CD14-positive monocyte (primary cell): ENCODE measurements around the gene COQ9. TPM values are rescaled to one million over a fixed set of nuclear protein-coding genes. Genes with fewer than 3 reads are reported as not detected.
"Not testable (repeated sequence)": the region's sequence is repeated elsewhere in the genome, so short reads cannot be mapped to it uniquely, and the experiment has no call there.

Experiments used
- DNase-seq, 3 donors: peaks; one replicate each; pipeline ENCODE4 v3.0.0-alpha.2; 2011 to 2022
- H2AFZ ChIP-seq: 2 replicates; pipeline ENCODE4 v1.6.0; 2012; ENCODE audit warnings: mild to moderate bottlenecking, low read depth, low read length, inconsistent platforms; ENCODE audit not compliant: insufficient read depth, poor library complexity, severe bottlenecking
- H3K27ac ChIP-seq, 2 donors: 1 replicate in 1 of 2; 2 replicates in 1 of 2; pipeline ENCODE4 v1.5.1; 2012 to 2013; ENCODE audit warnings: low read length in 2 of 2, control low read depth in 1 of 2, inconsistent platforms in 1 of 2, low read depth in 1 of 2, mild to moderate bottlenecking in 1 of 2
- H3K27me3 ChIP-seq, 2 donors: one replicate each; pipeline versions ENCODE4 v1.6.0 to v1.6.1; 2011 to 2013; ENCODE audit warnings: low read length in 2 of 2; ENCODE audit not compliant: control insufficient read depth in 2 of 2, insufficient read depth in 2 of 2
- H3K36me3 ChIP-seq, 2 donors: replicated peaks in 1 of 2; 1 replicate in 1 of 2; 2 replicates in 1 of 2; pipeline versions ENCODE4 v1.5.1 to v1.6.1; 2012 to 2013; ENCODE audit warnings: low read length in 2 of 2, control low read depth in 1 of 2, inconsistent platforms in 1 of 2, mild to moderate bottlenecking in 1 of 2; ENCODE audit not compliant: insufficient read depth in 2 of 2, control insufficient read depth in 1 of 2
- H3K4me1 ChIP-seq, 2 donors: 1 replicate in 1 of 2; 2 replicates in 1 of 2; pipeline versions ENCODE4 v1.5.1 to v1.6.1; 2012 to 2013; ENCODE audit warnings: low read length in 2 of 2, control low read depth in 1 of 2, inconsistent platforms in 1 of 2, mild to moderate bottlenecking in 1 of 2, moderate library complexity in 1 of 2; ENCODE audit not compliant: insufficient read depth in 2 of 2, control insufficient read depth in 1 of 2
- H3K4me2 ChIP-seq: replicated peaks from 2 replicates; pipeline ENCODE3; 2012; ENCODE audit warnings: low read length, moderate library complexity, mild to moderate bottlenecking; ENCODE audit not compliant: poor library complexity, severe bottlenecking; ENCODE audit errors: extremely low read depth
- H3K4me3 ChIP-seq, 3 experiments: fragments of 200-600 bp in 1 of 3; sonication (generic) in 1 of 3; replicated peaks in 1 of 3; 1 replicate in 2 of 3; 2 replicates in 1 of 3; pipeline ENCODE4 v1.5.1; 2011 to 2013; ENCODE audit warnings: low read length in 3 of 3, mild to moderate bottlenecking in 3 of 3, control low read depth in 2 of 3, low read depth in 2 of 3, inconsistent platforms in 1 of 3, moderate library complexity in 1 of 3
- H3K79me2 ChIP-seq: 2 replicates; pipeline ENCODE4 v1.6.0; 2012; ENCODE audit warnings: mild to moderate bottlenecking, control low read depth, inconsistent platforms, low read length, moderate library complexity; ENCODE audit not compliant: insufficient read depth
- H3K9ac ChIP-seq: 2 replicates; pipeline ENCODE4 v1.6.0; 2017; ENCODE audit warnings: low read length, mild to moderate bottlenecking; ENCODE audit not compliant: insufficient read depth, poor library complexity, severe bottlenecking
- H3K9me3 ChIP-seq, 2 donors: replicated peaks in 1 of 2; 1 replicate in 1 of 2; 2 replicates in 1 of 2; pipeline versions ENCODE4 v1.5.1 to v1.6.1; 2012 to 2013; ENCODE audit warnings: low read length in 2 of 2, control low read depth in 1 of 2; ENCODE audit not compliant: control insufficient read depth in 1 of 2, insufficient read depth in 1 of 2
- H4K20me1 ChIP-seq: 2 replicates; pipeline ENCODE4 v1.6.0; 2012; ENCODE audit warnings: mild to moderate bottlenecking, low read length, control low read depth, moderate library complexity; ENCODE audit not compliant: insufficient read depth
- H3K27ac Mint-ChIP-seq, 7 donors: one replicate each; pipeline ENCODE4 v1.8.0; 2020; ENCODE audit warnings: mild to moderate bottlenecking in 7 of 7, mixed read lengths in 7 of 7, moderate library complexity in 6 of 7, inconsistent platforms in 2 of 7
- H3K27me3 Mint-ChIP-seq, 3 donors: one replicate each; pipeline ENCODE4 v1.8.0; 2021 to 2022; ENCODE audit warnings: low read depth in 3 of 3, mild to moderate bottlenecking in 3 of 3, mixed read lengths in 3 of 3, moderate library complexity in 3 of 3, inconsistent platforms in 1 of 3
- H3K36me3 Mint-ChIP-seq, 2 donors: one replicate each; pipeline ENCODE4 v1.8.0; 2020; ENCODE audit warnings: mixed read lengths in 2 of 2, inconsistent platforms in 1 of 2, mild to moderate bottlenecking in 1 of 2
- H3K4me1 Mint-ChIP-seq: one replicate; pipeline ENCODE4 v1.8.0; 2020; ENCODE audit warnings: mild to moderate bottlenecking, mixed read lengths
- H3K4me3 Mint-ChIP-seq, 2 donors: one replicate each; pipeline ENCODE4 v1.8.0; 2020; ENCODE audit warnings: mild to moderate bottlenecking in 2 of 2, mixed read lengths in 2 of 2, moderate library complexity in 1 of 2
- H3K9me3 Mint-ChIP-seq, 7 donors: one replicate each; pipeline ENCODE4 v1.8.0; 2020 to 2022; ENCODE audit warnings: mixed read lengths in 7 of 7, mild to moderate bottlenecking in 6 of 7, moderate library complexity in 6 of 7, inconsistent platforms in 2 of 7
- CTCF ChIP-seq: fragments of 200-600 bp; IDR thresholded peaks from one replicate; pipeline ENCODE4 v1.8.0; 2022; ENCODE audit warnings: antibody characterized with exemption, mild to moderate bottlenecking
- WGBS: methylation state at CpG from one replicate; pipeline ENCODE4 v1.1.5; 2013; ENCODE audit warnings: missing lambda C conversion rate; ENCODE audit not compliant: insufficient coverage; 5-methylcytosine and 5-hydroxymethylcytosine counted together
- intact Hi-C, 2 donors: fragments of 100-400 bp; cut with micrococcal nuclease; formaldehyde crosslinking; loops; one replicate each; pipeline versions ENCODE4 v1.15.0 to v1.15.1; 2023
- polyA plus RNA-seq, 3 donors: library from polyadenylated mRNA; depleted of rRNA in 1 of 3; unstranded in 2 of 3; stranded (reverse) in 1 of 3; fragments of 300-500 nt in 2 of 3; fragments of >200 nt in 1 of 3; fragmentation: Illumina TruSeq in 2 of 3; gene quantifications; 1 replicate in 2 of 3; 2 replicates in 1 of 3; pipeline ENCODE4 v1.2.3, GENCODE V29; 2012 to 2021

Gene COQ9
- polyA plus RNA-seq, 3 donors, result 32.7 to 47.8 (median 38.4) TPM

DNA sequence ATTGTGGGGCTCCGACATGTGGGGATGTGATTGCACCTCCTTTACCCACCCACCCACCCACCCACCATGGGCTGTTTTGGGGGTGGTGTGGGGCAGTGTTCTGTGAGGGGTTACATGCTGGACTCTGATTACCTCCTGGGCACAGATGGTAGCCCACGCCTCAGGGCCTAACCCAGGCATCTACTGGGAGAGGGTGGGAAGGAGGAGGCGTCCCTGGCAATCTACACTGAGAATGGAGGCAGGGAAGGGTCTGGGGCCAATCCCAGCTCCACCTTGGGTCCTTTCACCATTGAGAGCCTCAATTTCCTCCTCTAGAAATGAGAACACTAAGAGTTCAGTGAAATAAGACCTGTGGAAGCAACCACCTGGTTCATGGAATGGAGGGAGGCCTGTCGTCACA, 50.8 kb downstream of the COQ9 start:
- Mint-ChIP-seq H3K4me3 (no peak overlapping the region), H3K27ac (no peak overlapping the region), H3K27me3 (peaks cover 1 to 5% (median 2%) of the 10 kb centered on the region in 3 donors), H3K4me1 (no peaks in the 10 kb centered on the region), H3K36me3 (no peaks in the 10 kb centered on the region), H3K9me3 (no peaks in the 10 kb centered on the region)
- H2AFZ ChIP-seq, result no peak overlapping the region
- H3K4me3 ChIP-seq, result no peak overlapping the region
- no peak for TF ChIP-seq CTCF
- H3K9me3 ChIP-seq, result no peaks in the 10 kb centered on the region
- no peaks in the 10 kb centered on the region for H3K36me3 ChIP-seq
- H3K27me3 ChIP-seq, result no peaks in the 10 kb centered on the region
- H3K79me2 ChIP-seq, result no peaks in the 10 kb centered on the region
- intact Hi-C loops, result no loop called here
- no CpG with 5 or more reads among the region's 4 CpGs for WGBS
- H3K27ac ChIP-seq, result no peak overlapping the region
- no peaks in the 10 kb centered on the region for H4K20me1 ChIP-seq
- no peak for DNase-seq
- H3K4me1 ChIP-seq, result no peaks in the 10 kb centered on the region
- no peak overlapping the region for H3K9ac ChIP-seq
- no peak overlapping the region for H3K4me2 ChIP-seq

DNA sequence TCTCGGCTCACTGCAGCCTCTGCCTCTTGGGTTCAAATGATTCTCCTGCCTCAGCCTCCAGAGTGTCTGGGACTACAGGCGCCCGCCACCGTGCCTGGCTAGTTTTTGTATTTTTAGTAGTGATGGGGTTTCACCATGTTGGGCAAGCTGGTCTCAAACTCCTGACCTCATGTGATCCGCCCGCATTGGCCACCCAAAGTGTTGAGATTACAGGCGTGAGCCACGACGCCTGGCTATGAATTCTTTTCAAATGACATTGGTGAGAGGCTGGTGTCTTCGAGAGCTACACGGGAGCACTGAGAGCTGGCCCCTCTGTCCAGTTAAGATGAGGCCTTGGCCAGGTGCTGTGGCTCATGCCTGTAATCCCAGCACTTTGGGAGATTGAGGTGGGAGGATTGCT, 52.7 kb downstream of the COQ9 start:
- H3K9me3 ChIP-seq, H3K9ac ChIP-seq, H3K27me3 Mint-ChIP-seq, H3K27ac ChIP-seq, H3K36me3 Mint-ChIP-seq, H3K4me1 Mint-ChIP-seq, intact Hi-C loops, H3K36me3 ChIP-seq, H3K27ac Mint-ChIP-seq, H3K27me3 ChIP-seq, H3K9me3 Mint-ChIP-seq, H3K4me1 ChIP-seq, H4K20me1 ChIP-seq, H3K4me3 ChIP-seq, DNase-seq, H3K79me2 ChIP-seq, H2AFZ ChIP-seq, H3K4me3 Mint-ChIP-seq, H3K4me2 ChIP-seq: not testable (repeated sequence)
- WGBS, result 94% methylated on average over 10 of the region's 11 CpGs
